CD14-positive monocyte (primary cell): Measurements from ENCODE around the gene SRD5A1. TPM values are rescaled to one million over a fixed set of nuclear protein-coding genes. Genes with fewer than 3 reads are reported as not detected.

Experiments
- DNase-seq, 3 donors: peaks; one replicate each; pipeline ENCODE4 v3.0.0-alpha.2; 2011 to 2022
- H2AFZ ChIP-seq: 2 replicates; pipeline ENCODE4 v1.6.0; 2012; ENCODE audit warnings: mild to moderate bottlenecking, low read depth, low read length, inconsistent platforms; ENCODE audit not compliant: insufficient read depth, poor library complexity, severe bottlenecking
- H3K27ac ChIP-seq, 2 donors: 1 replicate in 1 of 2; 2 replicates in 1 of 2; pipeline ENCODE4 v1.5.1; 2012 to 2013; ENCODE audit warnings: low read length in 2 of 2, control low read depth in 1 of 2, inconsistent platforms in 1 of 2, low read depth in 1 of 2, mild to moderate bottlenecking in 1 of 2
- H3K27me3 ChIP-seq, 2 donors: one replicate each; pipeline versions ENCODE4 v1.6.0 to v1.6.1; 2011 to 2013; ENCODE audit warnings: low read length in 2 of 2; ENCODE audit not compliant: control insufficient read depth in 2 of 2, insufficient read depth in 2 of 2
- H3K36me3 ChIP-seq, 2 donors: replicated peaks in 1 of 2; 1 replicate in 1 of 2; 2 replicates in 1 of 2; pipeline versions ENCODE4 v1.5.1 to v1.6.1; 2012 to 2013; ENCODE audit warnings: low read length in 2 of 2, control low read depth in 1 of 2, inconsistent platforms in 1 of 2, mild to moderate bottlenecking in 1 of 2; ENCODE audit not compliant: insufficient read depth in 2 of 2, control insufficient read depth in 1 of 2
- H3K4me1 ChIP-seq, 2 donors: 1 replicate in 1 of 2; 2 replicates in 1 of 2; pipeline versions ENCODE4 v1.5.1 to v1.6.1; 2012 to 2013; ENCODE audit warnings: low read length in 2 of 2, control low read depth in 1 of 2, inconsistent platforms in 1 of 2, mild to moderate bottlenecking in 1 of 2, moderate library complexity in 1 of 2; ENCODE audit not compliant: insufficient read depth in 2 of 2, control insufficient read depth in 1 of 2
- H3K4me2 ChIP-seq: replicated peaks from 2 replicates; pipeline ENCODE3; 2012; ENCODE audit warnings: low read length, moderate library complexity, mild to moderate bottlenecking; ENCODE audit not compliant: poor library complexity, severe bottlenecking; ENCODE audit errors: extremely low read depth
- H3K4me3 ChIP-seq, 3 experiments: fragments of 200-600 bp in 1 of 3; sonication (generic) in 1 of 3; replicated peaks in 1 of 3; 1 replicate in 2 of 3; 2 replicates in 1 of 3; pipeline ENCODE4 v1.5.1; 2011 to 2013; ENCODE audit warnings: low read length in 3 of 3, mild to moderate bottlenecking in 3 of 3, control low read depth in 2 of 3, low read depth in 2 of 3, inconsistent platforms in 1 of 3, moderate library complexity in 1 of 3
- H3K79me2 ChIP-seq: 2 replicates; pipeline ENCODE4 v1.6.0; 2012; ENCODE audit warnings: mild to moderate bottlenecking, control low read depth, inconsistent platforms, low read length, moderate library complexity; ENCODE audit not compliant: insufficient read depth
- H3K9ac ChIP-seq: 2 replicates; pipeline ENCODE4 v1.6.0; 2017; ENCODE audit warnings: low read length, mild to moderate bottlenecking; ENCODE audit not compliant: insufficient read depth, poor library complexity, severe bottlenecking
- H3K9me3 ChIP-seq, 2 donors: replicated peaks in 1 of 2; 1 replicate in 1 of 2; 2 replicates in 1 of 2; pipeline versions ENCODE4 v1.5.1 to v1.6.1; 2012 to 2013; ENCODE audit warnings: low read length in 2 of 2, control low read depth in 1 of 2; ENCODE audit not compliant: control insufficient read depth in 1 of 2, insufficient read depth in 1 of 2
- H4K20me1 ChIP-seq: 2 replicates; pipeline ENCODE4 v1.6.0; 2012; ENCODE audit warnings: mild to moderate bottlenecking, low read length, control low read depth, moderate library complexity; ENCODE audit not compliant: insufficient read depth
- H3K27ac Mint-ChIP-seq, 7 donors: one replicate each; pipeline ENCODE4 v1.8.0; 2020; ENCODE audit warnings: mild to moderate bottlenecking in 7 of 7, mixed read lengths in 7 of 7, moderate library complexity in 6 of 7, inconsistent platforms in 2 of 7
- H3K27me3 Mint-ChIP-seq, 3 donors: one replicate each; pipeline ENCODE4 v1.8.0; 2021 to 2022; ENCODE audit warnings: low read depth in 3 of 3, mild to moderate bottlenecking in 3 of 3, mixed read lengths in 3 of 3, moderate library complexity in 3 of 3, inconsistent platforms in 1 of 3
- H3K36me3 Mint-ChIP-seq, 2 donors: one replicate each; pipeline ENCODE4 v1.8.0; 2020; ENCODE audit warnings: mixed read lengths in 2 of 2, inconsistent platforms in 1 of 2, mild to moderate bottlenecking in 1 of 2
- H3K4me1 Mint-ChIP-seq: one replicate; pipeline ENCODE4 v1.8.0; 2020; ENCODE audit warnings: mild to moderate bottlenecking, mixed read lengths
- H3K4me3 Mint-ChIP-seq, 2 donors: one replicate each; pipeline ENCODE4 v1.8.0; 2020; ENCODE audit warnings: mild to moderate bottlenecking in 2 of 2, mixed read lengths in 2 of 2, moderate library complexity in 1 of 2
- H3K9me3 Mint-ChIP-seq, 7 donors: one replicate each; pipeline ENCODE4 v1.8.0; 2020 to 2022; ENCODE audit warnings: mixed read lengths in 7 of 7, mild to moderate bottlenecking in 6 of 7, moderate library complexity in 6 of 7, inconsistent platforms in 2 of 7
- CTCF ChIP-seq: fragments of 200-600 bp; IDR thresholded peaks from one replicate; pipeline ENCODE4 v1.8.0; 2022; ENCODE audit warnings: antibody characterized with exemption, mild to moderate bottlenecking
- WGBS: methylation state at CpG from one replicate; pipeline ENCODE4 v1.1.5; 2013; ENCODE audit warnings: missing lambda C conversion rate; ENCODE audit not compliant: insufficient coverage; 5-methylcytosine and 5-hydroxymethylcytosine counted together
- intact Hi-C, 2 donors: fragments of 100-400 bp; cut with micrococcal nuclease; formaldehyde crosslinking; loops; one replicate each; pipeline versions ENCODE4 v1.15.0 to v1.15.1; 2023
- polyA plus RNA-seq, 3 donors: library from polyadenylated mRNA; depleted of rRNA in 1 of 3; unstranded in 2 of 3; stranded (reverse) in 1 of 3; fragments of 300-500 nt in 2 of 3; fragments of >200 nt in 1 of 3; fragmentation: Illumina TruSeq in 2 of 3; gene quantifications; 1 replicate in 2 of 3; 2 replicates in 1 of 3; pipeline ENCODE4 v1.2.3, GENCODE V29; 2012 to 2021

SRD5A1 gene
- polyA plus RNA-seq, 3 donors: 21.2 to 34.7 (median 26.0) TPM

- WGBS: 100% methylated on average over 8 of the region's 10 CpGs
- H3K27ac Mint-ChIP-seq: peak overlapping the region in 6 of 7 donors; percentile 5 to 87 (median 47)
- H3K4me1 ChIP-seq: peaks cover 33 to 42% of the 10 kb centered on the region in 2 donors
- no peak overlapping the region for H3K9ac ChIP-seq
- intact Hi-C loops: no loop called here
- DNase-seq: no peak
- H3K27ac ChIP-seq: peak overlapping the region; percentile 20 to 53
- peak overlapping the region; percentile 7 for H3K4me2 ChIP-seq
- TF ChIP-seq CTCF: no peak
- H2AFZ ChIP-seq: no peak overlapping the region
- no peaks in the 10 kb centered on the region for H3K27me3 ChIP-seq
- peaks cover 58% of the 10 kb centered on the region for H3K4me1 Mint-ChIP-seq
- H3K4me3 Mint-ChIP-seq: no peak overlapping the region
- H3K4me3 ChIP-seq: peak overlapping the region in 1 of 3 experiments; percentile 19
- peaks cover 31% of the 10 kb centered on the region for H3K79me2 ChIP-seq
- H3K9me3 ChIP-seq: peaks cover 0 to 7% of the 10 kb centered on the region in 2 donors
- peaks cover 7% of the 10 kb centered on the region for H4K20me1 ChIP-seq
- peaks cover 29 to 59% of the 10 kb centered on the region in 2 donors for H3K36me3 Mint-ChIP-seq
- H3K36me3 ChIP-seq: peaks cover 17 to 25% of the 10 kb centered on the region in 2 donors
- peaks cover 0 to 6% (median 3%) of the 10 kb centered on the region in 7 donors for H3K9me3 Mint-ChIP-seq
- no peaks in the 10 kb centered on the region for H3K27me3 Mint-ChIP-seq
Observed at GRCh38 chr5:6649186-6649585, 15.9 kb downstream of the SRD5A1 start.

- WGBS: 35% methylated on average over 4 of the region's 9 CpGs
- Histone ChIP-seq H3K36me3 (peaks cover 17 to 30% of the 10 kb centered on the region in 2 donors), H3K4me2 (peak overlapping the region; percentile 7), H3K9ac (no peak overlapping the region), H3K4me1 (peaks cover 28 to 37% of the 10 kb centered on the region in 2 donors), H3K79me2 (peaks cover 27% of the 10 kb centered on the region), H3K27ac (peak overlapping the region; percentile 20 to 53), H3K4me3 (peak overlapping the region in 1 of 3 experiments; percentile 19), H3K27me3 (no peaks in the 10 kb centered on the region), H3K9me3 (peaks cover 0 to 7% of the 10 kb centered on the region in 2 donors), H4K20me1 (peaks cover 7% of the 10 kb centered on the region), H2AFZ (no peak overlapping the region)
- H3K27ac Mint-ChIP-seq: peak overlapping the region; percentile 2 to 87 (median 47)
- H3K9me3 Mint-ChIP-seq: peaks cover 0 to 7% (median 5%) of the 10 kb centered on the region in 7 donors
- peaks cover 53% of the 10 kb centered on the region for H3K4me1 Mint-ChIP-seq
- H3K36me3 Mint-ChIP-seq: peaks cover 28 to 59% of the 10 kb centered on the region in 2 donors
- no peaks in the 10 kb centered on the region for H3K27me3 Mint-ChIP-seq
- intact Hi-C loops: no loop called here
- TF ChIP-seq CTCF: no peak
- H3K4me3 Mint-ChIP-seq: peak overlapping the region in 1 of 2 donors; percentile 47
- DNase-seq: no peak
Observed at GRCh38 chr5:6649681-6650080, 16.4 kb downstream of the SRD5A1 start.
